ENCODE results near the gene FNBP1. TPM values are rescaled to one million over a fixed set of nuclear protein-coding genes. Genes with fewer than 3 reads are reported as not detected.

The FNBP1 gene
- total RNA-seq, 6 experiments from 2014 or later: 11.7 to 27.1 (median 15.9) TPM

- intact Hi-C loops (cut with DNase I): no loop called here
- DNase-seq (no peak), ATAC-seq (no peak)
- Histone ChIP-seq H3K36me3 (peaks cover 0 to 28% (median 5%) of the 10 kb centered on the region in 4 donors), H3K9me3 (no peaks in the 10 kb centered on the region), H3K4me1 (no peaks in the 10 kb centered on the region), H3K27me3 (no peaks in the 10 kb centered on the region), H3K27ac (no peak overlapping the region), H3K4me3 (no peak overlapping the region)
- TF ChIP-seq POLR2A (IDR thresholded peaks at IDR 0.05) (no peak), CTCF (IDR thresholded peaks at IDR 0.05) (no peak)
- WGBS (ENCODE audit: insufficient coverage, low coverage, low lambda C conversion rate, missing lambda C conversion rate): 80% methylated on average over 5 of the region's 9 CpGs
Measured at GRCh38 chr9:129901993-129902739, 140.8 kb downstream of the FNBP1 start.

- Histone ChIP-seq H3K27ac (no peak overlapping the region), H3K27me3 (no peaks in the 10 kb centered on the region), H3K36me3 (peaks cover 0 to 31% (median 5%) of the 10 kb centered on the region in 4 donors), H3K4me3 (no peak overlapping the region), H3K9me3 (no peaks in the 10 kb centered on the region), H3K4me1 (no peaks in the 10 kb centered on the region)
- intact Hi-C loops (cut with DNase I): no loop called here
- TF ChIP-seq POLR2A (IDR thresholded peaks at IDR 0.05): no peak
- no peak for TF ChIP-seq CTCF (IDR thresholded peaks at IDR 0.05)
- DNase-seq: no peak
- peak in 3 of 4 donors; percentile 41 to 61 (median 55) for ATAC-seq
- 90% methylated on average over 13 of the region's 20 CpGs for WGBS (ENCODE audit: insufficient coverage, low coverage, low lambda C conversion rate, missing lambda C conversion rate)
Measured at GRCh38 chr9:129900263-129901027, 142.5 kb downstream of the FNBP1 start.

- Histone ChIP-seq H3K27ac (no peak overlapping the region), H3K4me1 (no peaks in the 10 kb centered on the region), H3K4me3 (no peak overlapping the region), H3K9me3 (no peaks in the 10 kb centered on the region), H3K27me3 (no peaks in the 10 kb centered on the region), H3K36me3 (peaks cover 0 to 37% (median 5%) of the 10 kb centered on the region in 4 donors)
- no peak for ATAC-seq
- intact Hi-C loops (cut with DNase I): no loop called here
- TF ChIP-seq CTCF (IDR thresholded peaks at IDR 0.05) (no peak), POLR2A (IDR thresholded peaks at IDR 0.05) (no peak)
- WGBS (ENCODE audit: insufficient coverage, low coverage, low lambda C conversion rate, missing lambda C conversion rate): 73% methylated on average over 2 of the region's 2 CpGs
- no peak for DNase-seq
Measured at GRCh38 chr9:129899620-129900019, 143.4 kb downstream of the FNBP1 start.

GRCh38 chr9:129898185-129898584, 144.8 kb downstream of the FNBP1 start:
- Histone ChIP-seq H3K27me3 (no peaks in the 10 kb centered on the region), H3K4me1 (no peaks in the 10 kb centered on the region), H3K4me3 (no peak overlapping the region), H3K9me3 (no peaks in the 10 kb centered on the region), H3K27ac (no peak overlapping the region), H3K36me3 (peaks cover 0 to 32% (median 5%) of the 10 kb centered on the region in 4 donors)
- DNase-seq: no peak
- 83% methylated on average over 7 of the region's 8 CpGs for WGBS (ENCODE audit: insufficient coverage, low coverage, low lambda C conversion rate, missing lambda C conversion rate)
- intact Hi-C loops (cut with DNase I): no loop called here
- TF ChIP-seq CTCF (IDR thresholded peaks at IDR 0.05) (no peak), POLR2A (IDR thresholded peaks at IDR 0.05) (no peak)
- peak in 1 of 4 donors; percentile 39 for ATAC-seq
